ENCODE results near the gene TMEM131L. TPM values are rescaled to one million over a fixed set of nuclear protein-coding genes. Genes with fewer than 3 reads are reported as not detected.

The TMEM131L gene
- total RNA-seq, 1 donor from 2014 or later = 18.6 TPM

DNA sequence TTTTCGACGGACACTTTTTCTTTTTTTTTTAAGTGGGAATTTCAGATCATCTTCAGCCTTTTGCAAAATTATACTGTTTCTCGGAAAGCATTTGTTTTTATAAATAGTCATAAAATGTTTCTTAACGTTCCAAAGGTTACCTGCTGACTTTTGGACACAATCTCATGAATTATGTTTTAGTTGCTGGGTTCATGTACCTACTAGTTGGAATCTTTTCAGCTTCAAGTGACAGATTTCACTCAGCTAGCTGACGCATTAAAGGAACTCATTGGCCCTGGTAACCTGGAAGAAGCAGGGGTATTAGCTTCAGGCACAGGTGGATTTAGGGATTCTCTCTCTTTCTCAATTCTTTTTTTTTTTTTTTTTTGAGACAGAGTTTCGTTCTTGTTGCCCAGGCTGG, 66.5 kb downstream of the TMEM131L start:
- H3K4me1 ChIP-seq (ENCODE audit: insufficient read depth, low read length) = no peaks in the 10 kb centered on the region
- Mint-ChIP-seq H3K27me3 (ENCODE audit: low read depth, unreplicated experiment) (no peaks in the 10 kb centered on the region), H3K36me3 (ENCODE audit: low read depth, unreplicated experiment) (peaks cover 6% of the 10 kb centered on the region), H3K4me3 (ENCODE audit: unreplicated experiment) (no peak overlapping the region), H3K9me3 (ENCODE audit: unreplicated experiment) (no peaks in the 10 kb centered on the region), H3K4me1 (ENCODE audit: low read depth, unreplicated experiment) (peaks cover 17% of the 10 kb centered on the region), H3K27ac (ENCODE audit: unreplicated experiment) (no peak overlapping the region)
- no peak overlapping the region for H3K27ac ChIP-seq (ENCODE audit: low read depth, low read length)
- H3K4me2 ChIP-seq (ENCODE audit: low read length) = no peak overlapping the region
- no peak for TF ChIP-seq CTCF (IDR thresholded peaks at IDR 0.05; ENCODE audit: insufficient read depth, low read depth, low read length)
- TF ChIP-seq EZH2 (IDR thresholded peaks at IDR 0.05; ENCODE audit: insufficient read depth, low read length) = no peak
- no peak overlapping the region for H3K4me3 ChIP-seq (ENCODE audit: insufficient read depth, low read depth, low read length)
- peaks cover 22% of the 10 kb centered on the region for H4K20me1 ChIP-seq (ENCODE audit: insufficient read depth, low read length)
- FAIRE-seq (no peak), DNase-seq (ENCODE audit: low read depth) (no peak)
- H3K79me2 ChIP-seq (ENCODE audit: insufficient read depth, low read length) = peaks cover 2% of the 10 kb centered on the region
- H3K27me3 ChIP-seq (ENCODE audit: insufficient read depth, low read length) = no peaks in the 10 kb centered on the region
- H3K9me3 ChIP-seq (ENCODE audit: insufficient read depth, low read depth, low read length) = no peaks in the 10 kb centered on the region
- no peak overlapping the region for H3K9ac ChIP-seq (ENCODE audit: low read length)
- no peak overlapping the region for H2AFZ ChIP-seq (ENCODE audit: low read depth, low read length)
- H3K36me3 ChIP-seq (ENCODE audit: insufficient read depth, low read length) = no peaks in the 10 kb centered on the region

GRCh38 chr4:153533387-153533786, 67.2 kb downstream of the TMEM131L start:
- no peaks in the 10 kb centered on the region for H3K79me2 ChIP-seq (ENCODE audit: insufficient read depth, low read length)
- no peaks in the 10 kb centered on the region for H3K36me3 ChIP-seq (ENCODE audit: insufficient read depth, low read length)
- peaks cover 9% of the 10 kb centered on the region for H3K36me3 Mint-ChIP-seq (ENCODE audit: low read depth, unreplicated experiment)
- no peak for DNase-seq (ENCODE audit: low read depth)
- TF ChIP-seq EZH2 (IDR thresholded peaks at IDR 0.05; ENCODE audit: insufficient read depth, low read length) (no peak), CTCF (IDR thresholded peaks at IDR 0.05; ENCODE audit: insufficient read depth, low read depth, low read length) (no peak)
- H3K27me3 Mint-ChIP-seq (ENCODE audit: low read depth, unreplicated experiment) = no peaks in the 10 kb centered on the region
- H2AFZ ChIP-seq (ENCODE audit: low read depth, low read length) = no peak overlapping the region
- H3K9me3 ChIP-seq (ENCODE audit: insufficient read depth, low read depth, low read length) = no peaks in the 10 kb centered on the region
- no peak overlapping the region for H3K9ac ChIP-seq (ENCODE audit: low read length)
- no peak for FAIRE-seq
- H3K4me2 ChIP-seq (ENCODE audit: low read length) = no peak overlapping the region
- H3K4me3 Mint-ChIP-seq (ENCODE audit: unreplicated experiment) = no peak overlapping the region
- H3K4me1 Mint-ChIP-seq (ENCODE audit: low read depth, unreplicated experiment) = peaks cover 19% of the 10 kb centered on the region
- H3K27ac Mint-ChIP-seq (ENCODE audit: unreplicated experiment) = no peak overlapping the region
- H3K27ac ChIP-seq (ENCODE audit: low read depth, low read length) = no peak overlapping the region
- H3K4me1 ChIP-seq (ENCODE audit: insufficient read depth, low read length) = peaks cover 3% of the 10 kb centered on the region
- H4K20me1 ChIP-seq (ENCODE audit: insufficient read depth, low read length) = peaks cover 24% of the 10 kb centered on the region
- H3K4me3 ChIP-seq (ENCODE audit: insufficient read depth, low read depth, low read length) = no peak overlapping the region
- no peaks in the 10 kb centered on the region for H3K9me3 Mint-ChIP-seq (ENCODE audit: unreplicated experiment)
- no peaks in the 10 kb centered on the region for H3K27me3 ChIP-seq (ENCODE audit: insufficient read depth, low read length)

DNA sequence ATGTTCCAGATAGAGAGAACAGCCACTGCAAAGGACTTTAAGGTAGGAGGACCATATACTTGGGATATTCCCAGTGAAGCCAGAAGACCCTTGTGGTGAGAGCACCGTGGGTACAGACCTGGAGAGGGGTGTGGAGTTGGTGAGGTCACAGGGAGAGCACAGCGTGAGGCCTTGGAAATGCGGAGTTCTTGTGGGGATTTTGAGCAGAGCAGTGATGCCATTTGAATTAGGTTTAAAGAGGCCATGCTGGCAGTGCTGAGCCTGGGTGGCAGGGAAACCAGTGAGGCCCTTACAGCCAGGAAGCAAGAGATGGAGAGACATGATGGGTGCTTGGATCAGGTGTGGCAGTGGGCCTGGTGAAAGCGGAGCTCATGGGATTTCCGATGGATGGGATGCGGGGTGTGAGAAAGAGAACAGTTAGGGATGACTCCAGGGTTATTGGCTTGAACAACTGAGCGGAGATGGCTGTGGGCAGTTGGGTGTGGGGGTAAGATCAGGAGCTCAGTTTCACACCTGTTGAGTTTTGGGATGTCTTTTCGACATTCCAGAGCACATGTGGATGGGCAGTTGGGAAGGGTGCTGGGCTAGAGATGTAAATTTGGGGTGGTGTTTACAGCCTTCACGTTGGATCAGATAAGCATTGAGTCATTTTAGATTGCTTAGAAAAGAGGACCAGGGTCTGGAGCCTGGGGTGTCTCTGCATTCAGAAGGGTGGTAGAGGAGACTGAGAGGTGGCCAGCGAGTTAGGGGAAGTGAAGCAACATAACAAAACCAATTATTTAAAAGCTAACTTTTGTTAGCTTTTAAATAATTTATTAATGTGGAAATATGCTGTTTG, 68.9 kb downstream of the TMEM131L start:
- peaks cover 6% of the 10 kb centered on the region for H3K4me1 ChIP-seq (ENCODE audit: insufficient read depth, low read length)
- no peak overlapping the region for H3K4me3 ChIP-seq (ENCODE audit: insufficient read depth, low read depth, low read length)
- DNase-seq (ENCODE audit: low read depth) = no peak
- no peak for FAIRE-seq
- H3K27ac ChIP-seq (ENCODE audit: low read depth, low read length) = no peak overlapping the region
- Mint-ChIP-seq H3K9me3 (ENCODE audit: unreplicated experiment) (no peaks in the 10 kb centered on the region), H3K36me3 (ENCODE audit: low read depth, unreplicated experiment) (peaks cover 7% of the 10 kb centered on the region), H3K27me3 (ENCODE audit: low read depth, unreplicated experiment) (no peaks in the 10 kb centered on the region), H3K4me3 (ENCODE audit: unreplicated experiment) (no peak overlapping the region), H3K4me1 (ENCODE audit: low read depth, unreplicated experiment) (peaks cover 16% of the 10 kb centered on the region), H3K27ac (ENCODE audit: unreplicated experiment) (no peak overlapping the region)
- no peak overlapping the region for H3K4me2 ChIP-seq (ENCODE audit: low read length)
- H2AFZ ChIP-seq (ENCODE audit: low read depth, low read length) = no peak overlapping the region
- no peak overlapping the region for H3K9ac ChIP-seq (ENCODE audit: low read length)
- H3K79me2 ChIP-seq (ENCODE audit: insufficient read depth, low read length) = no peaks in the 10 kb centered on the region
- no peaks in the 10 kb centered on the region for H3K36me3 ChIP-seq (ENCODE audit: insufficient read depth, low read length)
- no peak for TF ChIP-seq EZH2 (IDR thresholded peaks at IDR 0.05; ENCODE audit: insufficient read depth, low read length)
- TF ChIP-seq CTCF (IDR thresholded peaks at IDR 0.05; ENCODE audit: insufficient read depth, low read depth, low read length) = no peak
- no peaks in the 10 kb centered on the region for H3K9me3 ChIP-seq (ENCODE audit: insufficient read depth, low read depth, low read length)
- H3K27me3 ChIP-seq (ENCODE audit: insufficient read depth, low read length) = no peaks in the 10 kb centered on the region
- H4K20me1 ChIP-seq (ENCODE audit: insufficient read depth, low read length) = peaks cover 24% of the 10 kb centered on the region

Measured in astrocyte (in vitro differentiated cells and primary cell).